GM10266 (cell line): ENCODE results near the gene CEP72.

Experiments used
- DNase-seq: peaks from one replicate; pipeline ENCODE4 v3.0.0; 2012; ENCODE audit errors: extremely low spot score
- CTCF ChIP-seq: IDR thresholded peaks from 2 replicates; pipeline ENCODE4 v1.5.1; 2012; ENCODE audit warnings: mild to moderate bottlenecking, low read depth; ENCODE audit not compliant: control insufficient read depth, insufficient read depth; ENCODE audit errors: missing control alignments

Gene CEP72

GRCh38 chr5:641331-641765, 29.2 kb downstream of the CEP72 start:
- no peak for DNase-seq
- no peak for TF ChIP-seq CTCF

GRCh38 chr5:642481-642880, 30.3 kb downstream of the CEP72 start:
- no peak for DNase-seq

DNA sequence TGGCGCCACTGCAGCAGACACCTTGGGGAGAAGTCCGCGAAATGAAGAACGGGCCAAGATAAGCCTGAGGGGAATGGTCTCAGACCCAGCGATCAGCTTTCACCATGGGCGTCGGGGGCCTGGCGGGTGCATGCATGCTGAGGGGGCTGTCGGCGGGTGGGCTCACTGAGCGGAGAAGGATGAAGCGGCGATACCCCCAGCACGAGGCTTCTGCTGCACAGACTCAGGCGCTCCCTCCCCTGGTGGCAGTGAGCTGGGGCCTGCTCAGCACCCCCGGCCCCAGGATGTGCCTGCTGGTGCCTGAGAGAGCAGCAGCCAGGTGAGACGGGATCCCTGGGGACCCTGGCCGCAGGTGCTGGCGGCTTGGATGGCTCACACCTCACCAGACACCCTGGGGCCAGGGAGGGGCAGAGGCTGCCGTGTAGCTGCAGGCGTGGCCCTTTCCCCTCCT, 31.2 kb downstream of the CEP72 start:
- no peak for DNase-seq
- no peak for TF ChIP-seq CTCF

More at GRCh38 chr5:642481-642880, 30.3 kb downstream of the CEP72 start:
- no peak for TF ChIP-seq CTCF

DNA sequence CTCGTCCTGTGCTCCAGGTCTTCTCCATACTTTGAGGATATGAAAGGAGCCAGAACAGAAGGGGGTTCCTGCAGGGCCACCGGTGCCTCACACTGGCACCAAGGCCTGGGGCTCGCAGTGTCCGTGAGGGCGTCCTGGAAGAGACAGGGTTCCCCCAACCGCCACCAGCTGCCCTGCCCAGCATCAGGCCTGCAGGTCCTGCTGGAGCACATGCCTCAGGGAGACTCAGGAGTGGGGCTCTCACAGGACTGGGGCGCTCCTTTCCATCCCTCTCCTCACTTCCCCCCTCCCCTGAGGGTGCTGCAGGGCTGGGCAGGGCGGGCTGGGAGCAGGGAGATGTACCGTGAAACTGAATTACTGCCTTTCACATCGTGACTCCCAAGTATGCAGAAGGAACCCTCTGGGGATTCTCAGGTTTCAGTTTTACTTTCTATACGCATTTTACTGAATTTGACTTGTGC, 31.7 kb downstream of the CEP72 start:
- no peak for TF ChIP-seq CTCF
- DNase-seq: peak; percentile 58

DNA sequence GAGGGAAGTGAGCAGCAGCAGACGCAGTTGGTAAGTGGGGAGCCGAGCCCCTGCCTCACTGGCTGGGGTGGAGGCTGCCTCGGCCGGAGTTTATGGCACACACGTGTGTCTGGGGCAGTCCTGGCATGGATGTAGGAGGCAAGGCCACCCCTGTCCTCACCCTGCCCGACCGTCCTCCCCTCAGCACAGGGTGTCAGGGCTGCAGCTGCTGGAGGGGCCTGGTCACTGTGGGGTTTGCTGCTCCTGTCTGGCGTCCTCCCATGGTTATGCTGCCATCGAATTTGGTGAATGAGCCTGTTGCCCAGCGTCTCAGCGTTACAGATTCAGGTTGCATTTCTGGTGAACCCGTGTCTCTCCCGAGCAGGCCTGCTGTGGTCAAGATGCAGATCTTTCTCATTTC, 32.4 kb downstream of the CEP72 start:
- no peak for DNase-seq
- no peak for TF ChIP-seq CTCF

GRCh38 chr5:644971-645370, 32.8 kb downstream of the CEP72 start:
- DNase-seq: no peak
- TF ChIP-seq CTCF: no peak

DNA sequence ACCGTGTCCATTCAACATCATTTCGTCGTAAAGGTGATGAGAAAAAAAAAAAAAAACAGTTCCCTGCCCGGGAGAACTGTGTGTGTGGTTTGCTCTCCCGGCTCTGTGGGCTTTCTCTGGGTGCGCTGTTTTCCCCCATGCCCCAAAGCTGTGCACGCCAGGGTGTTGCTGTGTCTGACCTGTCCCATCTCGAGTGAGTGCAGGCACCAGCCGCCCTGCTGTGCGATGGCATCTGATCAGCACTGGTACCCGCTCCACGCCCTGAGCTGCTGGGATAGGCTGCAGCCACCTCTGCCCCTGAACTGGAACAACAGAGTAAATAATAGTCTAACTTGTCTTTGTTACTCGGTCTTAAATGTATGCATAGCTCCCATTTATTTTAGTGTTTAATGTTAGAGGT, 33.3 kb downstream of the CEP72 start:
- TF ChIP-seq CTCF: no peak
- no peak for DNase-seq
